Heart left ventricle (tissue), 13 donors: ENCODE measurements around the gene PSKH1.

Experiments
- CTCF ChIP-seq, 12 donors: fragments of 200-600 bp; sonication (generic) in 4 of 12; IDR thresholded peaks; one replicate each; pipeline versions ENCODE4 v1.5.0 to v1.8.0; 2018 to 2022; ENCODE audit warnings: antibody characterized with exemption in 12 of 12, mild to moderate bottlenecking in 5 of 12
- POLR2A ChIP-seq, 2 donors: fragments of 450-650 bp; IDR thresholded peaks; one replicate each; pipeline ENCODE4 v1.6.1; 2017; ENCODE audit warnings: antibody characterized with exemption in 2 of 2, mild to moderate bottlenecking in 2 of 2, moderate library complexity in 2 of 2
- donor health status: ischemic (EF 13 %, LVEDD 7.1; RV severe dilation, severe dysfunction).
- donor health status: DM: no; HTN: yes; CAD: no.
- donor health status: DM: no; HTN: no; CAD: no.
- donor health status: ischemic (EF 25% LVEDD 6.9; RV normal size, moderate dysfunction).
- donor health status: ischemic (EF 25% LVEDD 5.7; RV mildly dilated, moderate dysfunction).
- donor health status: ischemic (EF 35%, LVEDD 5.7; RV mildly dilated, moderate dysfunction).
- donor health status: nonischemic (EF 11% LVEDD 7.7; RV severe dilation, severe dysfunction).
- donor health status: DM: yes; HTN: yes; CAD: no.
- donor health status: PGD.
- donor health status: ischemic (EF 29% LVEDD 5.4; RV normal size, mild dysfunction).
- donor health status: nonischemic (EF 23%, LVEDD 6.1; RV moderate dilation, normal function).

- TF ChIP-seq CTCF (IDR thresholded peaks at IDR 0.05) (no peak), POLR2A (IDR thresholded peaks at IDR 0.05) (no peak)
Observed at GRCh38 chr16:67879936-67880335, 13.1 kb upstream of the PSKH1 start.
